ENCODE results near the gene UTP18. TPM values are rescaled to one million over a fixed set of nuclear protein-coding genes. Genes with fewer than 3 reads are reported as not detected.

The UTP18 gene
- total RNA-seq, 1 experiment from 2014 or later = 55.3 TPM

DNA sequence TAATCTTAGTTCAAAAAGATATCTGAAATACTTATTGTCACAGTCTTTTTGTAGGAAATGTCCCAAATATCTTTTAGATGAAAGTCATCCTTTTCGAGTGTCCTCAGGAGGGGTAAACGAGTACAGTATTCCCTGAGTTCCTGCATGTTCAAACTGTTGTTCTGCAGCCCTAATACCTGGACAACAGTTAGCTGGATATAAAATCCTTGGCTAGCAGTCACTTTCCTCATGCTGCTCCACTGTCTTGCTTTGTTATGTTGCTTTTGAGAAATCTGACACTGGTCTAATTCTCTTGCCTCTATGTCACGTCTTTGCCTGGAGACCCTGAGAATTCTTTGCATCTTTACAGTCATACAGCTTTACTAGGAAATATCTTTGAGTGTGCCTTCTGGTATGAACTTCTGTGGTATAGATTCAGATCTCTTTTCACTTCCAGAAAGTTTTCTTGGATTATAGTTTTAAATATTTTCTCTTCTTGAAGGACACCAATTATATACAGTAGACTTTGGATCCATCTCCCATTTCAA lies 10.0 kb upstream of the UTP18 start:
- no peaks in the 10 kb centered on the region for H3K36me3 ChIP-seq (ENCODE audit: control insufficient read depth, insufficient read depth, low read length)
- no peaks in the 10 kb centered on the region for H3K9me3 ChIP-seq
- Mint-ChIP-seq H3K36me3 (ENCODE audit: insufficient read depth, unreplicated experiment) (peaks cover 39% of the 10 kb centered on the region), H3K27me3 (ENCODE audit: insufficient read depth, unreplicated experiment) (no peaks in the 10 kb centered on the region), H3K4me1 (ENCODE audit: low read depth, unreplicated experiment) (no peaks in the 10 kb centered on the region), H3K27ac (ENCODE audit: unreplicated experiment) (no peak overlapping the region), H3K4me3 (ENCODE audit: unreplicated experiment) (no peak overlapping the region), H3K9me3 (ENCODE audit: unreplicated experiment) (no peaks in the 10 kb centered on the region)
- TF ChIP-seq, protein P1, sequence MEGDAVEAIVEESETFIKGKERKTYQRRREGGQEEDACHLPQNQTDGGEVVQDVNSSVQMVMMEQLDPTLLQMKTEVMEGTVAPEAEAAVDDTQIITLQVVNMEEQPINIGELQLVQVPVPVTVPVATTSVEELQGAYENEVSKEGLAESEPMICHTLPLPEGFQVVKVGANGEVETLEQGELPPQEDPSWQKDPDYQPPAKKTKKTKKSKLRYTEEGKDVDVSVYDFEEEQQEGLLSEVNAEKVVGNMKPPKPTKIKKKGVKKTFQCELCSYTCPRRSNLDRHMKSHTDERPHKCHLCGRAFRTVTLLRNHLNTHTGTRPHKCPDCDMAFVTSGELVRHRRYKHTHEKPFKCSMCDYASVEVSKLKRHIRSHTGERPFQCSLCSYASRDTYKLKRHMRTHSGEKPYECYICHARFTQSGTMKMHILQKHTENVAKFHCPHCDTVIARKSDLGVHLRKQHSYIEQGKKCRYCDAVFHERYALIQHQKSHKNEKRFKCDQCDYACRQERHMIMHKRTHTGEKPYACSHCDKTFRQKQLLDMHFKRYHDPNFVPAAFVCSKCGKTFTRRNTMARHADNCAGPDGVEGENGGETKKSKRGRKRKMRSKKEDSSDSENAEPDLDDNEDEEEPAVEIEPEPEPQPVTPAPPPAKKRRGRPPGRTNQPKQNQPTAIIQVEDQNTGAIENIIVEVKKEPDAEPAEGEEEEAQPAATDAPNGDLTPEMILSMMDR (IDR thresholded peaks at IDR 0.05; ENCODE audit: insufficient read depth in 1 of 2, low read depth in 1 of 2, low read length in 1 of 2, severe bottlenecking in 1 of 2, unreplicated experiment in 1 of 2) = no peak
- H3K4me1 ChIP-seq = no peaks in the 10 kb centered on the region
- ChIA-PET CTCF (no interaction called here), POLR2A (no interaction called here)
- DNase-seq = no peak
- H3K4me3 ChIP-seq (ENCODE audit: low read depth, low read length) = no peak overlapping the region
- BruUV-seq (replicated peaks) = no TSS peak
- H3K27me3 ChIP-seq (replicated peaks; ENCODE audit: control insufficient read depth, insufficient read depth, low read length) = no peaks in the 10 kb centered on the region
- intact Hi-C loops (cut with micrococcal nuclease; ENCODE audit: unreplicated experiment) = loop anchor here (10.0 kb wide), 1 partner anchor 246 kb away; no protein-coding TSS in a partner anchor

DNA sequence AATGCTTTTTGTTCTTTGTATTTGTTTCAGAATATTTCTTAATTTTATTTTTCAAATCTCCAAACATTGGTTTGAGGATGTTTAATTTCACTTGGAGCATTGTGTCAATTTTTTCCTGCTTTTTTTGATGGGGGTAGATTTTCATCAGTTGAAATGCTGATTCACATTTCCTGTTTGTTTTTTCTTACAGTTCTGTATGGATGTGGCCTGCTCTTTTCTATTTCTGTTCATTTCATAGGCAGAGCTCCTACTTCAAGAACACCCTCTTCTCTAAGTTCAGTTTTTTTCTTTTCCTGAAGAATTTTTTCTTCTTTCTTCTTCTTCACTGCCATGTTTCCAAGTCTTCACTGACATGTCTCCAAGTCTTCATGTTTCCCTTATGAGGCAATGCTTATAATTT lies 9.3 kb upstream of the UTP18 start:
- H3K36me3 ChIP-seq (ENCODE audit: control insufficient read depth, insufficient read depth, low read length) = no peaks in the 10 kb centered on the region
- H3K4me1 ChIP-seq = no peaks in the 10 kb centered on the region
- H3K36me3 Mint-ChIP-seq (ENCODE audit: insufficient read depth, unreplicated experiment) = peaks cover 42% of the 10 kb centered on the region
- DNase-seq = no peak
- H3K4me3 ChIP-seq (ENCODE audit: low read depth, low read length) = no peak overlapping the region
- H3K4me1 Mint-ChIP-seq (ENCODE audit: low read depth, unreplicated experiment) = no peaks in the 10 kb centered on the region
- no TSS peak for BruUV-seq (replicated peaks)
- no peaks in the 10 kb centered on the region for H3K27me3 Mint-ChIP-seq (ENCODE audit: insufficient read depth, unreplicated experiment)
- no peaks in the 10 kb centered on the region for H3K27me3 ChIP-seq (replicated peaks; ENCODE audit: control insufficient read depth, insufficient read depth, low read length)
- ChIA-PET CTCF (no interaction called here), POLR2A (no interaction called here)
- no peaks in the 10 kb centered on the region for H3K9me3 Mint-ChIP-seq (ENCODE audit: unreplicated experiment)
- TF ChIP-seq, protein P1 (IDR thresholded peaks at IDR 0.05; ENCODE audit: insufficient read depth in 1 of 2, low read depth in 1 of 2, low read length in 1 of 2, severe bottlenecking in 1 of 2, unreplicated experiment in 1 of 2) = no peak
- intact Hi-C loops (cut with micrococcal nuclease; ENCODE audit: unreplicated experiment) = loop anchor here (10.0 kb wide), 1 partner anchor 246 kb away; no protein-coding TSS in a partner anchor
- H3K27ac Mint-ChIP-seq (ENCODE audit: unreplicated experiment) = no peak overlapping the region
- no peak overlapping the region for H3K4me3 Mint-ChIP-seq (ENCODE audit: unreplicated experiment)
- H3K9me3 ChIP-seq = no peaks in the 10 kb centered on the region

DNA sequence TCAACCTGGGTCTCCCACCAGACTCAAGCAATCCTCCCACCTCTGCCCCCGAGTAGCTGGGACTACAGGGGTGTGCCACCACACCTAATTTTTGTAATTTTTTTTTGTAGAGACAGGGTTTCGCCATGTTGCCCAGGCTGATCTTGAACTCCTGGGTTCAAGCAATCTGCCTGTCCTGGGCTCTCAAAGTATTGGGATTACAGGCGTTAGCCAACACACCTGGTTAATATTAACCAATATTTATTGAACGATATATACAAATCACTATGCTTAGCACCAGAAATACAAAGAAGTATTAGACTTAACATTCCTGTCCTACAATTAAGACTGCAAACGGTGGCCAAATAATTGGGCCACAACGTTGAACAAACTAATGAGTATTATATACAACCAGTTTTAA lies 4.7 kb upstream of the UTP18 start:
- Histone ChIP-seq H3K9me3 (no peaks in the 10 kb centered on the region), H3K36me3 (ENCODE audit: control insufficient read depth, insufficient read depth, low read length) (no peaks in the 10 kb centered on the region), H3K4me1 (peaks cover 5% of the 10 kb centered on the region; the same call in 1 of the 2 replicates), H3K4me3 (ENCODE audit: low read depth, low read length) (no peak overlapping the region), H3K27me3 (replicated peaks; ENCODE audit: control insufficient read depth, insufficient read depth, low read length) (no peaks in the 10 kb centered on the region)
- intact Hi-C loops (cut with micrococcal nuclease; ENCODE audit: unreplicated experiment) = loop anchor here (10.0 kb wide), 1 partner anchor 251 kb away; no protein-coding TSS in a partner anchor
- Mint-ChIP-seq H3K9me3 (ENCODE audit: unreplicated experiment) (no peaks in the 10 kb centered on the region), H3K36me3 (ENCODE audit: insufficient read depth, unreplicated experiment) (peaks cover 58% of the 10 kb centered on the region), H3K4me3 (ENCODE audit: unreplicated experiment) (no peak overlapping the region), H3K27ac (ENCODE audit: unreplicated experiment) (no peak overlapping the region), H3K4me1 (ENCODE audit: low read depth, unreplicated experiment) (peaks cover 15% of the 10 kb centered on the region), H3K27me3 (ENCODE audit: insufficient read depth, unreplicated experiment) (no peaks in the 10 kb centered on the region)
- ChIA-PET POLR2A (no interaction called here), CTCF (no interaction called here)
- TF ChIP-seq, protein P1 (IDR thresholded peaks at IDR 0.05; ENCODE audit: insufficient read depth in 1 of 2, low read depth in 1 of 2, low read length in 1 of 2, severe bottlenecking in 1 of 2, unreplicated experiment in 1 of 2) = no peak
- BruUV-seq (replicated peaks) = no TSS peak
- DNase-seq = no peak
